Right lobe of liver (tissue), 6 donors: Measurements from ENCODE around the gene COX6B2. TPM values are rescaled to one million over a fixed set of nuclear protein-coding genes. Genes with fewer than 3 reads are reported as not detected.
A peak's percentile ranks its signal among the peaks of the same experiment; 100 is the strongest.

Source experiments
- ATAC-seq, 4 donors: fragments of 200-7000 bp; cut with Tn5 transposase; one replicate each; pipeline ENCODE4 v1.9.1; 2020; ENCODE audit warnings: mild to moderate bottlenecking in 4 of 4, moderate library complexity in 4 of 4
- DNase-seq, 3 donors: peaks; one replicate each; pipeline ENCODE4 v3.0.0-alpha.2; 2020
- H3K27ac ChIP-seq, 3 donors: fragments of 200-600 bp; one replicate each; pipeline ENCODE4 v1.8.0; 2022
- H3K27me3 ChIP-seq, 2 donors: fragments of 200-600 bp; one replicate each; pipeline ENCODE4 v1.8.0; 2022
- H3K36me3 ChIP-seq, 4 donors: fragments of 200-600 bp; sonication (generic) in 1 of 4; one replicate each; pipeline versions ENCODE4 v1.5.1 to v1.8.0; 2017 to 2022; ENCODE audit warnings: control low read depth in 1 of 4
- H3K4me1 ChIP-seq, 4 donors: fragments of 200-600 bp; sonication (generic) in 1 of 4; one replicate each; pipeline versions ENCODE4 v1.5.1 to v1.8.0; 2017 to 2022; ENCODE audit warnings: control low read depth in 1 of 4
- H3K4me3 ChIP-seq, 3 donors: fragments of 200-600 bp; one replicate each; pipeline ENCODE4 v1.8.0; 2022
- H3K9me3 ChIP-seq, 4 donors: fragments of 200-600 bp; sonication (generic) in 1 of 4; one replicate each; pipeline versions ENCODE4 v1.5.1 to v1.8.0; 2017 to 2022; ENCODE audit warnings: control low read depth in 1 of 4
- POLR2A ChIP-seq: fragments of 450-650 bp; IDR thresholded peaks from one replicate; pipeline ENCODE4 v1.6.1; 2017; ENCODE audit warnings: antibody characterized with exemption, mild to moderate bottlenecking
- WGBS: methylation state at CpG from one replicate; pipeline ENCODE4 v1.1.6; 2018; ENCODE audit warnings: low coverage, low lambda C conversion rate; ENCODE audit not compliant: insufficient coverage; ENCODE audit errors: missing lambda C conversion rate; 5-methylcytosine and 5-hydroxymethylcytosine counted together
- intact Hi-C, 2 donors: fragments of 100-400 bp; cut with DNase I; formaldehyde crosslinking; loops; one replicate each; pipeline versions ENCODE4 v1.11.2 to v1.14.1; 2022
- total RNA-seq, 6 experiments: library from RNA; depleted of rRNA in 2 of 6; stranded (reverse); fragments of >200 nt in 2 of 6; fragmentation: NEBNext Ultra II Directional in 3 of 6; extraction: Animal tissue kit (Norgen Biotek cat#: 25700) in 3 of 6; gene quantifications; one replicate each; pipeline versions ENCODE4 v1.1.0 to v1.2.4, GENCODE V29; 2016 to 2023
- TF ChIP-seq, protein P1 (sequence below), 4 donors: fragments of 200-600 bp in 3 of 4; fragments of 450-650 bp in 1 of 4; IDR thresholded peaks; one replicate each; pipeline versions ENCODE4 v1.5.1 to v1.8.0; 2016 to 2022; ENCODE audit warnings: antibody characterized with exemption in 4 of 4, mild to moderate bottlenecking in 2 of 4
- donor health status: DM: no; HTN: yes; CAD: no.
- donor health status: DM: no; HTN: no; CAD: no.
- donor health status: DM: no; HTN: no; CAD: no.
- donor health status: DM: no; HTN: yes; CAD: no.
- donor health status: DM: no; HTN: yes; CAD: no.

The COX6B2 gene
- total RNA-seq, 6 experiments from 2014 or later = not detected

GRCh38 chr19:55390461-55390880, 36.0 kb upstream of the COX6B2 start:
- DNase-seq = no peak
- H3K9me3 ChIP-seq = no peaks in the 10 kb centered on the region
- no peak overlapping the region for H3K27ac ChIP-seq
- no peaks in the 10 kb centered on the region for H3K27me3 ChIP-seq
- no peak overlapping the region for H3K4me3 ChIP-seq
- intact Hi-C loops = no loop called here
- peaks cover 0 to 28% (median 11%) of the 10 kb centered on the region in 4 donors for H3K36me3 ChIP-seq
- TF ChIP-seq, protein P1, sequence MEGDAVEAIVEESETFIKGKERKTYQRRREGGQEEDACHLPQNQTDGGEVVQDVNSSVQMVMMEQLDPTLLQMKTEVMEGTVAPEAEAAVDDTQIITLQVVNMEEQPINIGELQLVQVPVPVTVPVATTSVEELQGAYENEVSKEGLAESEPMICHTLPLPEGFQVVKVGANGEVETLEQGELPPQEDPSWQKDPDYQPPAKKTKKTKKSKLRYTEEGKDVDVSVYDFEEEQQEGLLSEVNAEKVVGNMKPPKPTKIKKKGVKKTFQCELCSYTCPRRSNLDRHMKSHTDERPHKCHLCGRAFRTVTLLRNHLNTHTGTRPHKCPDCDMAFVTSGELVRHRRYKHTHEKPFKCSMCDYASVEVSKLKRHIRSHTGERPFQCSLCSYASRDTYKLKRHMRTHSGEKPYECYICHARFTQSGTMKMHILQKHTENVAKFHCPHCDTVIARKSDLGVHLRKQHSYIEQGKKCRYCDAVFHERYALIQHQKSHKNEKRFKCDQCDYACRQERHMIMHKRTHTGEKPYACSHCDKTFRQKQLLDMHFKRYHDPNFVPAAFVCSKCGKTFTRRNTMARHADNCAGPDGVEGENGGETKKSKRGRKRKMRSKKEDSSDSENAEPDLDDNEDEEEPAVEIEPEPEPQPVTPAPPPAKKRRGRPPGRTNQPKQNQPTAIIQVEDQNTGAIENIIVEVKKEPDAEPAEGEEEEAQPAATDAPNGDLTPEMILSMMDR (IDR thresholded peaks at IDR 0.05) = no peak
- TF ChIP-seq POLR2A = no peak
- peaks cover 0 to 22% (median 9%) of the 10 kb centered on the region in 4 donors for H3K4me1 ChIP-seq
- no peak for ATAC-seq
- WGBS = 82% methylated on average over 5 of the region's 7 CpGs

GRCh38 chr19:55389386-55390317, 35.1 kb upstream of the COX6B2 start:
- peaks cover 0 to 25% (median 12%) of the 10 kb centered on the region in 4 donors for H3K4me1 ChIP-seq
- WGBS = 84% methylated on average over 15 of the region's 21 CpGs
- H3K9me3 ChIP-seq = no peaks in the 10 kb centered on the region
- H3K36me3 ChIP-seq = peaks cover 0 to 28% (median 11%) of the 10 kb centered on the region in 4 donors
- no peak for ATAC-seq
- H3K27ac ChIP-seq = no peak overlapping the region
- intact Hi-C loops = no loop called here
- TF ChIP-seq POLR2A = no peak
- TF ChIP-seq, protein P1 (IDR thresholded peaks at IDR 0.05) = no peak
- no peaks in the 10 kb centered on the region for H3K27me3 ChIP-seq
- no peak for DNase-seq
- H3K4me3 ChIP-seq = no peak overlapping the region

DNA sequence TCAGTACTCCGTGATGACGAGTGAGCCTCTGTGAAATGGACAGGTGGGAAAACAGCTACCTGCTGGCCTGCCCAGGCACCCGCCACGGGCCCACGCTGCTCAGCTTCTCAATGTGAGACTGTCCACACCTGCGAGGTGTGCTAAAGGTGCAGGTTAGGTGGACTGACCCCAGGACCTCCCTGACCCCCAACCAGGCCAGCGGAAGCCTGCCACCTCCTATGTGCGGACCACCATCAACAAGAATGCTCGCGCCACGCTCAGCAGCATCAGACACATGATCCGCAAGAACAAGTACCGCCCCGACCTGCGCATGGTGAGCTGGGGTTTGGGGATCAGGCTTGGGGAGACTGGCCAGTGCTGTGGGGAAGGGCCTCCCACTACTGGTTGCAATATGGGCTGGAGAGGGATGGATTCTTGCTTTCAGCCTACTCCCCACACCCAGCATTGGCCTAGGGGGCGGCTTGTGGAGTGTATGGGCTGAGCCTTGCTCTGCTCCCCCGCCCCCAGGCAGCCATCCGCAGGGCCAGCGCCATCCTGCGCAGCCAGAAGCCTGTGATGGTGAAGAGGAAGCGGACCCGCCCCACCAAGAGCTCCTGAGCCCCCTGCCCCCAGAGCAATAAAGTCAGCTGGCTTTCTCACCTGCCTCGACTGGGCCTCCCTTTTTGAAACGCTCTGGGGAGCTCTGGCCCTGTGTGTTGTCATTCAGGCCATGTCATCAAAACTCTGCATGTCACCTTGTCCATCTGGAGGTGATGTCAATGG, 33.4 kb upstream of the COX6B2 start:
- 37% methylated on average over 2 of the region's 24 CpGs for WGBS
- H3K27me3 ChIP-seq = no peaks in the 10 kb centered on the region
- intact Hi-C loops = no loop called here
- no peak overlapping the region for H3K4me3 ChIP-seq
- DNase-seq (no peak), ATAC-seq (no peak)
- peaks cover 0 to 28% (median 11%) of the 10 kb centered on the region in 4 donors for H3K36me3 ChIP-seq
- H3K4me1 ChIP-seq = peaks cover 0 to 33% (median 15%) of the 10 kb centered on the region in 4 donors
- H3K9me3 ChIP-seq = no peaks in the 10 kb centered on the region
- TF ChIP-seq POLR2A = no peak
- TF ChIP-seq, protein P1 (IDR thresholded peaks at IDR 0.05) = no peak
- no peak overlapping the region for H3K27ac ChIP-seq

DNA sequence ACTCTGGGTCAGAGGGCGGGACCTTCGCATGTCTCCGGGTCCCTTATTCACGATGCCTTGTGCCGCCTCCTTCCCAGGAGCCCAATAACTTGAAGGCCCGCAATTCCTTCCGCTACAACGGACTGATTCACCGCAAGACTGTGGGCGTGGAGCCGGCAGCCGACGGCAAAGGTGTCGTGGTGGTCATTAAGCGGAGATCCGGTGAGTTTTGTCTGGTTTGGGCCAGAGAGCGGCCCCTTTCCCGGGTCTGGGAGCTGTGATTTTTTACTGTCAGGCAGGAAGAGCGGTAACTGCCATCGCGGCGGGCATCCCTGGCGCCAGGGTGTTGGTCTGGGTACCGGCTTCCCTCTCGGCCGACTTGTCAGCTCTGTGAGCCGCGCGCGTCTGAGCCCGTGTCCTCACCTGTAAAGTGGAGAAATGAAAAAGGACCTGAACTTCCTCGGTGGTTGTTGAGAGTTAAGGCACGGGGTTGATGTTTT, 32.0 kb upstream of the COX6B2 start:
- ATAC-seq = no peak
- Histone ChIP-seq H3K4me3 (peak overlapping the region; percentile 89 to 96 (median 89)), H3K9me3 (no peaks in the 10 kb centered on the region), H3K4me1 (peaks cover 0 to 34% (median 15%) of the 10 kb centered on the region in 4 donors), H3K36me3 (peaks cover 0 to 28% (median 11%) of the 10 kb centered on the region in 4 donors), H3K27me3 (no peaks in the 10 kb centered on the region), H3K27ac (peak overlapping the region; percentile 73 to 92 (median 79))
- peak in 1 of 3 donors; percentile 61 for DNase-seq
- no peak for TF ChIP-seq POLR2A
- TF ChIP-seq, protein P1 (IDR thresholded peaks at IDR 0.05) = no peak
- intact Hi-C loops = no loop called here
- WGBS = 9% methylated on average over 11 of the region's 33 CpGs
